Caco-2 (cell line): Measurements from ENCODE around the gene MAGEA6. TPM values are rescaled to one million over a fixed set of nuclear protein-coding genes. Genes with fewer than 3 reads are reported as not detected.
"Not testable (repeated sequence)": the region's sequence is repeated elsewhere in the genome, so short reads cannot be mapped to it uniquely, and the experiment has no call there.

Experiments used
- BruUV-seq: library from RNA; stranded (reverse); fragments of 400-500 nt; replicated peaks from 2 replicates; lab custom pipeline; 2021; lab: Mats Ljungman, UMichigan
- CTCF ChIA-PET: fragments of 300-600 bp; sonication (Branson Sonifier 250); formaldehyde crosslinking; loops from one replicate; lab custom pipeline; 2022; ENCODE audit warnings: antibody characterized with exemption; lab: Charles Lee
- POLR2A ChIA-PET: fragments of 300-600 bp; sonication (Branson Sonifier 250); formaldehyde crosslinking; loops from one replicate; lab custom pipeline; 2022; ENCODE audit warnings: antibody characterized with exemption; lab: Charles Lee
- DNase-seq, 2 experiments: peaks; one replicate each; pipeline versions ENCODE4 v3.0.0 to v3.0.0-alpha.2; 2020 to 2022
- H3K27me3 ChIP-seq: replicated peaks from 2 replicates; pipeline ENCODE4 v1.6.0; 2011; ENCODE audit warnings: low read length; ENCODE audit not compliant: control insufficient read depth, insufficient read depth
- H3K36me3 ChIP-seq: 2 replicates; pipeline ENCODE4 v1.5.1; 2011; ENCODE audit warnings: low read length; ENCODE audit not compliant: control insufficient read depth, insufficient read depth
- H3K4me1 ChIP-seq: fragments of 250-450 bp; sonication (Bioruptor Pico); 2 replicates; pipeline ENCODE4 v1.5.1; 2020; ENCODE audit warnings: mild to moderate bottlenecking
- H3K4me3 ChIP-seq: 2 replicates; pipeline ENCODE4 v1.5.1; 2011; ENCODE audit warnings: low read depth, mild to moderate bottlenecking, control low read depth, low read length
- H3K9me3 ChIP-seq: fragments of 250-450 bp; sonication (Bioruptor Pico); 2 replicates; pipeline ENCODE4 v1.5.1; 2020; ENCODE audit warnings: mild to moderate bottlenecking, moderate library complexity
- H3K27ac Mint-ChIP-seq: one replicate; pipeline ENCODE4 v1.8.0; 2022; ENCODE audit warnings: mixed read lengths; ENCODE audit not compliant: unreplicated experiment
- H3K27me3 Mint-ChIP-seq: one replicate; pipeline ENCODE4 v1.8.0; 2022; ENCODE audit warnings: mixed read lengths; ENCODE audit not compliant: insufficient read depth, unreplicated experiment
- H3K36me3 Mint-ChIP-seq: one replicate; pipeline ENCODE4 v1.8.0; 2022; ENCODE audit warnings: mild to moderate bottlenecking, mixed read lengths; ENCODE audit not compliant: insufficient read depth, unreplicated experiment
- H3K4me1 Mint-ChIP-seq: one replicate; pipeline ENCODE4 v1.8.0; 2022; ENCODE audit warnings: low read depth, mixed read lengths; ENCODE audit not compliant: unreplicated experiment
- H3K4me3 Mint-ChIP-seq: one replicate; pipeline ENCODE4 v1.8.0; 2022; ENCODE audit warnings: mild to moderate bottlenecking, moderate library complexity, mixed read lengths; ENCODE audit not compliant: unreplicated experiment
- H3K9me3 Mint-ChIP-seq: one replicate; pipeline ENCODE4 v1.8.0; 2022; ENCODE audit warnings: mixed read lengths; ENCODE audit not compliant: unreplicated experiment
- intact Hi-C: fragments of 100-400 bp; cut with micrococcal nuclease; formaldehyde crosslinking; loops from one replicate; pipeline ENCODE4 v1.10.0; 2022; ENCODE audit not compliant: unreplicated experiment
- total RNA-seq: library from RNA; stranded (reverse); gene quantifications from 2 replicates; pipeline ENCODE4 v1.2.3, GENCODE V29; 2022

MAGEA6 gene
- total RNA-seq, 1 experiment from 2014 or later, result not detected

GRCh38 chrX:152761582-152761981 lies 7.9 kb downstream of the MAGEA6 start:
- DNase-seq, H3K9me3 Mint-ChIP-seq, POLR2A ChIA-PET, intact Hi-C loops, H3K27me3 Mint-ChIP-seq, H3K4me1 Mint-ChIP-seq, H3K4me1 ChIP-seq, H3K4me3 Mint-ChIP-seq, CTCF ChIA-PET, H3K4me3 ChIP-seq, H3K36me3 Mint-ChIP-seq, H3K27ac Mint-ChIP-seq, H3K9me3 ChIP-seq, BruUV-seq, H3K27me3 ChIP-seq, H3K36me3 ChIP-seq: not testable (repeated sequence)

GRCh38 chrX:152759544-152759943 lies 9.9 kb downstream of the MAGEA6 start:
- intact Hi-C loops, H3K9me3 ChIP-seq, H3K27ac Mint-ChIP-seq, H3K36me3 Mint-ChIP-seq, DNase-seq, H3K4me1 Mint-ChIP-seq, H3K27me3 Mint-ChIP-seq, H3K4me3 ChIP-seq, BruUV-seq, H3K4me1 ChIP-seq, H3K4me3 Mint-ChIP-seq, H3K9me3 Mint-ChIP-seq, H3K27me3 ChIP-seq, CTCF ChIA-PET, POLR2A ChIA-PET, H3K36me3 ChIP-seq: not testable (repeated sequence)

- H3K4me3 Mint-ChIP-seq, H3K27me3 ChIP-seq, BruUV-seq, POLR2A ChIA-PET, H3K27me3 Mint-ChIP-seq, H3K4me1 ChIP-seq, H3K9me3 ChIP-seq, H3K9me3 Mint-ChIP-seq, H3K4me3 ChIP-seq, H3K36me3 Mint-ChIP-seq, H3K36me3 ChIP-seq, DNase-seq, H3K27ac Mint-ChIP-seq, intact Hi-C loops, CTCF ChIA-PET, H3K4me1 Mint-ChIP-seq: not testable (repeated sequence)
These were observed 10.6 kb downstream of the MAGEA6 start, which contains the start of gene CSAG3 for GRCh38 chrX:152758918-152759317. Gene CSAG3 (plus strand): TSS chrX:152759218.

GRCh38 chrX:152754871-152755270 lies 14.6 kb downstream of the MAGEA6 start:
- intact Hi-C loops, BruUV-seq: not testable (repeated sequence)

GRCh38 chrX:152753686-152754650 lies 15.5 kb downstream of the MAGEA6 start, which contains the start of gene MAGEA2:
Gene MAGEA2 (minus strand): TSS chrX:152753842. CDS start chrX:152751363, 2,479 bp downstream.
- DNase-seq, H3K27ac Mint-ChIP-seq, H3K36me3 ChIP-seq, POLR2A ChIA-PET, BruUV-seq, H3K27me3 Mint-ChIP-seq, H3K27me3 ChIP-seq, H3K4me3 ChIP-seq, H3K4me1 Mint-ChIP-seq, H3K4me3 Mint-ChIP-seq, intact Hi-C loops, CTCF ChIA-PET, H3K4me1 ChIP-seq, H3K36me3 Mint-ChIP-seq, H3K9me3 Mint-ChIP-seq, H3K9me3 ChIP-seq: not testable (repeated sequence)

More at GRCh38 chrX:152754871-152755270, 14.6 kb downstream of the MAGEA6 start:
- H3K4me3 Mint-ChIP-seq, H3K36me3 Mint-ChIP-seq, H3K4me3 ChIP-seq, H3K27ac Mint-ChIP-seq, H3K4me1 ChIP-seq, H3K9me3 Mint-ChIP-seq, H3K27me3 ChIP-seq, H3K27me3 Mint-ChIP-seq, CTCF ChIA-PET, H3K36me3 ChIP-seq, H3K9me3 ChIP-seq, H3K4me1 Mint-ChIP-seq, DNase-seq, POLR2A ChIA-PET: not testable (repeated sequence)
